ENCODE measurements around the gene TTI1.
"Not testable (repeated sequence)": the region's sequence is repeated elsewhere in the genome, so short reads cannot be mapped to it uniquely, and the experiment has no call there.

TTI1 gene

DNA sequence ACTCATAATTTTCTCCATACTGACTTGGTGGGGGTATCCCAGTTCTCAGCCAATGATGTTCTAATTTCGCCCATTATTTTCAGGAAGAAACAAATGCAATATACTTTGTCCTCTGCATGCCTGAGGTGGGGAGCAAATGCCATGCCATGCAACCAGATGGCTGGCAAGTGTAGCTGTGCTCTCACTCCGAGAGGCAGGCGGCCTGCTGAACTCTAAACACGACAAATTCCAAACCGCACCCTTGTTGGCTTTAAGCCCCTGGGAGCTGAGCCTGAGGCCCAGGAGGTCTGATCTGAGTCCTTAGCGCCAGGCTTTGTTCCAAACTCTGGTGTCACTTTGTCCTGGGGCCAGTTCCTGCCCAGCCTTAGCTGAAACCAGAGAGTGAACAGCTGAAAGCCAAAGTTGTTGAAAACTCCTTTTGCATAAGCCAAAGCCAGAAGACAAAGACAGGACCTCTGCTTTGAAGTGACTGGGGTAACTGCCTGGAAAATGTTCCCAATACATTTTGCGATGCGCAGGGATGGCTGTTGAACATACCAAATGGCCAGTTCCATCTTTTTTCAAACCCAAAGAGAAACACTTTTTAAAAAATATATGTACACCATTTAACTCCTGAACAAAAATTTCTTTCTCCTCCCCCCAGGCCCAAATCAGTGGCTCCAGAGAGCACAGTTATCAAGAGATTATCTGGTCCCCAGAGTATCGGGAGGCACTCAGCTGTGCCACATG lies 46.2 kb downstream of the TTI1 start:
- DNase-seq = no peak

DNA sequence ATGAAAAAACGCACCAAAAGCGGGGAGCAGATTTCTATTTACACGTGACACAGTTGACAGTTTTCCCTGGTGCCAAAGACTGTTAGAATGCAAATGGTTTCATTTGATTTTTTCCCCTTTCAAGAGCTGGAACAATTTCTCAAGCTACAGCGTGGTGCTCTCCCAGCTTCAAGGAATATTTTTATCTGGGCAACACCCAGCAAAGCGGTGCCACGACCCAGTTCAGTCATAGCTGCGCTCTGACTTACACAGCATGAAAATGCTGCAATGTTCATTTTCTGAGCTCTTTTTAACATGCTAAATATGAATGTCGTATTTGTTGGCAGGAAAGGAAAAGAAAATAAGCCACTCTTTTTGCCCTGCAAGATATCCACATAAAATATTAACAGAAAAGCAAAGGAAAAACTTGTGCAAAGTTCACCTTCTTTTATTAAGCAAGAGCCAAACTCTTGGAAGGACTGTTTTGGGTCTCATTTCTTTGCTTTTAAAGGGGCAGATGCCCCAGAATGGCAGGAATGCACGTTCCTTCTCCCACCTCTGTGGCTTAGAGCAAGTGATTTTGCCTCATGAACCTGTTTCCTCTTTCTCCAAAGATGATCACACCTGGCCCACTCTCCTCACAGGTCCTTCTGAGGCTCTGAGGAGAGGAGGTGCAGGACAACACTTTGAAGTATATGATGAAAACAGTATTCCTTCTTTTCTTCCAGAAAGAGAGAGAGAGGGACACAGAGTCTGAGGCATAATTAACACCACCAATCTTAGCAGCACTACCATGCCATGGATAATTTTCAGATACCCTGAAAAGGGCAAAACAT lies 47.0 kb downstream of the TTI1 start:
- DNase-seq = no peak

DNA sequence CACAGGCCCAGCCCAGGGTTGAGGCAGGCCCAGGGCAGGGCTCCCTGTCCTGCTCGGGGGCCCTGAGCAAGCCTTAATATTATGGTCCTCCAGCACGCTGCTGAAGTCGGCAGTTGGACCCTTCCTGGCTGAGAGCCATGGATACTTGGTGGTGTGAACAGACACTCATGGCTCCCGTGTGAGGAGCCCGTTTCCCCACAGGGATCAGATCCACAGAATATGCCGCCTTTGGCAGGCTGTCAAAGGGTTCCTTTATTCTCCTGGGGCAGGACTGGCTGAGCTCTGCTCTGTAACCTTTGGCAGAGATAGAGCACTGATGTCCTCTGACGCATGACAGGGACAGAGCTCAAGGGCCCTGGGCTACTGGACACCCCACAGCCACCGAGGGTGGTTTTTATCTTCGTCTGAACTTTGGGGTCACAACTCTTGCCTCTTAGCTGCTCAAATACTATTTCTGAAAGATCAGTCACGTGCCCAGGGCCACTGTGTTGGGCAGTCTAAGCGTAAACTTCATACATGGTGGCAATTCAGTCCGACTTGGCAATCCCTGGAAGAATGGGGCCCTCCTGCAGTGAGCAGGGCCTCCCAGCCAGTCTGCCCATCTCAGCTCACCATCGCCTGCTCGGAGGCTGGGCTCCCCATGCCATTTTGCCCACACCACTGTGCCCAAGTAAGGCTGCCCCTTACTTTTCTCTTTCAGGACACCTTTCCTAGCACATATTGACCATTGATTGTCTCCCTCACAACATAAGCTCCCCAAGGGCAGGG lies 49.1 kb downstream of the TTI1 start:
- no peak for DNase-seq

DNA sequence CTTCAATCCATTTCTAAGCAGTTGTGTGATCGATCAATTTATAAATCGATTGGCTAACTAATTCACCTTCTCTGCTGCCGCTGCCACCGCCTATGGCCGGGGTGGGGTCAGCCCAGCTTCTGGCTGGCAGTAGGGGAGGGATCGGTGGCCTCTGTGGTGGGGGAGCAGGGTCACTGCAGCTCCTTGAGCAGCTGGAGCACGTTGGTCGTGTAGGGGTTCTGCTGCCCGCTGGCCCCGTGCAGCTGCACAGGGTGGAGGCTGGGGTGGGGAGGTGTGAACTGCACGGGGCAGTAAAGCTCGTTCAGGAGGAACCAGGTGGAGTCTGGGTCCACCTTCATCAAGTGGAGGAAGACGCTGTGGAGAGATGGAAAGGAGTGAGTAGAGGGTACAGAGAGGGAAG lies 50.0 kb downstream of the TTI1 start:
- DNase-seq = no peak

GRCh38 chr20:37981568-37981967 lies 51.7 kb downstream of the TTI1 start:
- DNase-seq = no peak

DNA sequence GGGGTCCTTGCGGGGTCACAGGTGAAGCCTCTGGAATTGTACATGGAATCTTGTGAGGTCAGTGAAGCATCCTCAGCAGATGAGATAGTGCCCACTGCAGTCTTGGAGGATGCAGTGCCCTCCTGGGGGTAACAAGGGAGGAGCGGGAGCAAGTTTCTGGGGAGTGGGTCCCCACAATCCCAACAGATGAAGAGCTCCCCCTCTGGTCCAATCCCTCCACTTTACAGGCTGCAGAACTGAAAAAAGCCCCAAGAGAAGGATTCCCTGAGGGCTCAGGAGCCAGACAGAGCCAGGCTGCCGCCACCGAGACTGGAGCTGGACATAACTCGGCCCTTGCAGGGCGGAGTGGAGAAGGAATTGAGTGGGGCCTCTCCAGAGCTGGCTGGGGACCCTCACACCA lies 52.4 kb downstream of the TTI1 start:
- DNase-seq = no peak

GRCh38 chr20:37980383-37980782 lies 52.9 kb downstream of the TTI1 start:
- no peak for DNase-seq

- DNase-seq = no peak
Observed at GRCh38 chr20:37979021-37979985, 54.0 kb downstream of the TTI1 start.

- DNase-seq = no peak
Observed at GRCh38 chr20:37977786-37978185, 55.5 kb downstream of the TTI1 start.

GRCh38 chr20:37977338-37977737 lies 55.9 kb downstream of the TTI1 start:
- no peak for DNase-seq

DNA sequence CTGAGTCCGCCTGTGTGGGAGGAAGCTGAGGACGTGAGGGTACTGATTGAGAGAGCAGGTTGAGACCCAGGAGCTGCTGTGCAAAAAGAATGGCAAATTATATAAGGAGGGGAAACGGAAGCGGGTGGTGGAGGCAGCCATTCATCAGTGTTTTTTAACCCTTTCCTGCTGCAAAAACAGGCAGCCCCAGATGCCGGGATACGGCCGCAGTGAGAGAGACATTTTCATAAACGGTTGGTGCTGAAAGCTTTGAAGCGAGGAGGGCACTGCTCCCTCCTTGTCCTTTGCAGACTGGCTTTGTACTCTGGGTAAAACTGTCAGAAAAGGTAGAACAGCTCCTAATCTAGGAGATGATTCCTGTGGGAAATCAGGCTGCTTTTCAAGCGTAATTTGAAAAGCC lies 56.4 kb downstream of the TTI1 start:
- DNase-seq = no peak

- no peak for DNase-seq
Observed at GRCh38 chr20:37973059-37973910, 60.0 kb downstream of the TTI1 start.

GRCh38 chr20:37972256-37973058 lies 60.8 kb downstream of the TTI1 start:
- no peak for DNase-seq

DNA sequence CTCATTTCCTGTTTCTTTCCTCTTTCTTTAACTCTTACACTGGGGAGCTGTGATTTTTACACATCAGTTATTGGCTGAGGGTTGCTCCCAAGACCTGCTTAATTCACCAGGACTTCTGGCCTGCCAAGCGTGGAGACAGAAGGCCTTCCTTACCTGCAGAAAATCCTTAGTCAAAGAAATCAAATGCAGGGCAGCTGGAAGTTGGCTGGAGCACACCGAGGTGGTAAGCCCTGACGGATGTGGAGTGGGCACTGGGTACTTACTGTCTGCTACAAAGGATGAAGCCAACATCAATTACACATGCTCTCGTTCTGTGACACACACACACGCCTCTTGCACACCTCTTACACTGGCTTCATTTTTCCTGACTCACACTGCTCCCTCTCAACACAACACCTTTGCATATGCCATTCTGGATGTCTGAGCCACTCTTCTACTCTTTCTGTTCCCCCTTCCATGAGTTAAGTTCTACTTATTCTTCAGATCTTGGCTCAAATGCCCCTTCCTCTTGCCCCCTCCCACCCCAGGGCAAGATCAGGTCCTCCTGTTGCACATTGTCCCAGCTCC lies 61.6 kb downstream of the TTI1 start:
- no peak for DNase-seq

DNA sequence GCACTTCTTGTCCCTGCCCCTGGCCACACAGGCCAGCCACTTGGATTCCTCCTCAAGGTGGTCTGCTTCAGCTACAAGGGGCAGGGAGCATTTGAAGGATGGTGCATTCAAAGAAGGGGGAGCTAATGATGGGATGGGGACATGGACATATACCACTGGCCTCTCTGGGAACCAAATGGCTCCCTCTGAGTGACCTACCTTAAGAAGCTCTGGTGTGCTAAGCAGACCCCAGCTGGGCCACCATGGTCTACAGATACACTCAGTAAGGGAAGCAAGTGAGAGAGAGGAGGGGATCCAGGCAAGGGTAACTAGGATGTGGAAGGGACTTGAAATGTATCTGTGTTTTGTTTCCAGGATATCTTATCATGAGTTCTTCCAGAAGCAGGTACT lies 62.4 kb downstream of the TTI1 start:
- DNase-seq = no peak

DNA sequence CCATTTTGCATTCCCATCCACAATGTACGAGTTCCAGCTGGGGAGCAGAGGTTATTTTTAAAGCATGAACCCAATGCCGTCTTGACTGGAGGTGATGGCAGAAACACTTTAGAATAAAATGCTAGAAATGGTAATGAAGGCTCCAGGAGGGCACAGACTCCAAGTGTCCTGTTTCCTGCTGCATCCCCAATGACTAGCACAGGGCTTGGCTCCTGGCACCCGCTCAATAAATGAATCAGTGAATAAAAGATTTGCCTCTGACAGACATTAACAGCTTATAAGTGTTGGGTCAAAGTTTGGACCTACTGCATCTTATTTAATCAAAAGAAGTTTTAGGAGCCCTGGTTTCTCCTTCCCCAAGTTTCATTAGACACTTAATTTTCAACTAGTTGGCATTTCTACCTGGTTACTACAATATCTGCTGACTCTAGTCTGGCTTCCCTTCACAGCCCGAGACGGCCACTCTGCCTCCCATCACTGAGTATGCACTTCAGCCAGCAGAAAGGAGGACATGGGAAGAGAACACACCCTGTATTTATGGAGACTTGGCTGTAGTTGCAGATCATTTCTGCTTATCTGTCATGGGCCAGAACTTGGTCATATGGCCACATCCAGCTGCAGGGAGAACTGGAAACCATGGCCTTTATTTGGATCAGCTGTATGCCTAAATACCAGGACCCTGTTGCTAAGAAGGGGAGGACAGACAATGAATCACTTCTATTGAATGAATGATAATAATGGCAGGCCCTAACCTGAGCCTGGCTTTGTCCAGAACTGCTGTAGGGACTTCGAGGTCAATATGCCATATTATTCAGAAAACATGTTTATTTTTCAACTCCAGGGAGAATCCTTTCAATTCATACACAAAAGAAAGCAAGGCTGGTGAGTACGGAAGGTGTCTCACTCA lies 63.1 kb downstream of the TTI1 start:
- DNase-seq = no peak

- no peak for DNase-seq
Observed at GRCh38 chr20:37968841-37969401, 64.3 kb downstream of the TTI1 start.

DNA sequence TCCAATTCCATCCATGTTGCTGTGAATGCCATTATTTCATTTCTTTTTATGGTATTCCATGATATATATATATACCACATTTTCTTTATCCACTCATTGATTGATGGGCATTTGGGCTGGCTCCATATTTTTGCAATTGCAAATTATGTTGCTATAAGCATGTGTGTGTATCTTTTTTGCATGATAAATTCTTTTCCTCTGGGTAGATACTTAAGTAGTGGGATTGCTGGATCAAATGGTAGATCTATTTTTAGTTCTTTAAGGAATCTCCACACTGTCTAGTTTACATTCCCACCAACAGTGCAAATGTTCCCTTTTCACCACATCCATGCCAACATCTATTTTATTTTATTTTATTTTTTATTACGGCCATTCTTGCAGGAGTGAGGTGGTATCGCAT lies 69.8 kb downstream of the TTI1 start:
- DNase-seq = not testable (repeated sequence)

DNA sequence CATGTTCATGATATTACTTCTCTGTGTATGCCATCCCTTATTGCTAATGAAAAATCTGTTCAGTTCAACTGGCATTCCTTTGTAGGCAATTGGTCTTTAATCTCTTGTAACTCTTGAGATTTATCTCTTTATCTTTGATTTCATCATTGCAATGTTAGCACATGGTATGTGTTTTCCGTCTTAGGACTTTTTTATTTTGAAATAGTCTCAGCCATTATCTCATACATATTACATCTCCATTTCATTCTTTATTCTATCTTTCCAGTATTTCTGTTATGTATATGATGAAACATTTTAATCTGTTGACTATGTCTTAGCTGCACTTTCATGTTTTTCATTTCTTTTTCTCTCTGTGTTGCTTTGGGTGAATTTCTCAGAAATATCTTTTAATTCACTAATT lies 72.2 kb downstream of the TTI1 start:
- DNase-seq = no peak

Data from stimulated activated naive CD4-positive, alpha-beta T cell treated with Interleukin-2 at 50 U/mL for 16 hours (primary cell).